KMS-11 (cell line): ENCODE data around the gene LARP4B.

Source experiments
- H2AFZ ChIP-seq: fragments of 200-600 bp; sonication (generic); 2 replicates; pipeline ENCODE4 v1.6.1; 2016; ENCODE audit warnings: antibody characterized with exemption, mixed run types, low read depth
- H3K27ac ChIP-seq: fragments of 200-600 bp; sonication (generic); 2 replicates; pipeline ENCODE4 v1.6.1; 2016; ENCODE audit warnings: mild to moderate bottlenecking, mixed run types
- H3K27me3 ChIP-seq: fragments of 200-600 bp; sonication (generic); 2 replicates; pipeline ENCODE4 v1.6.1; 2017; ENCODE audit warnings: mild to moderate bottlenecking, low read depth, mixed run types, moderate library complexity; ENCODE audit not compliant: insufficient read depth
- H3K36me3 ChIP-seq: fragments of 200-600 bp; sonication (generic); 2 replicates; pipeline ENCODE4 v1.6.1; 2017; ENCODE audit warnings: mild to moderate bottlenecking, mixed run types; ENCODE audit not compliant: insufficient read depth
- H3K4me1 ChIP-seq: fragments of 200-600 bp; sonication (generic); 2 replicates; pipeline ENCODE4 v1.6.1; 2016; ENCODE audit warnings: mild to moderate bottlenecking, low read depth, mixed run types; ENCODE audit not compliant: poor library complexity, severe bottlenecking
- H3K4me2 ChIP-seq: fragments of 200-600 bp; sonication (generic); 2 replicates; pipeline ENCODE4 v1.7.0; 2016; ENCODE audit warnings: mild to moderate bottlenecking, mixed run types
- H3K4me3 ChIP-seq: fragments of 200-600 bp; sonication (generic); IDR thresholded peaks from 2 replicates; pipeline ENCODE4 v1.6.1; 2017; ENCODE audit warnings: low read depth, low read length, mixed read lengths; ENCODE audit not compliant: insufficient read depth
- H3K79me2 ChIP-seq: fragments of 200-600 bp; sonication (generic); 2 replicates; pipeline ENCODE4 v1.6.1; 2016; ENCODE audit warnings: low read depth, mixed run types; ENCODE audit not compliant: insufficient read depth
- H3K9ac ChIP-seq: fragments of 200-600 bp; sonication (generic); 2 replicates; pipeline ENCODE4 v1.6.1; 2016; ENCODE audit warnings: mild to moderate bottlenecking, mixed run types
- H4K20me1 ChIP-seq: fragments of 200-600 bp; sonication (generic); 2 replicates; pipeline ENCODE4 v1.6.1; 2016; ENCODE audit warnings: mild to moderate bottlenecking, mixed run types; ENCODE audit not compliant: insufficient read depth
- TF ChIP-seq, protein P1 (sequence below): fragments of 200-600 bp; sonication (generic); conservative IDR thresholded peaks from 2 replicates; pipeline ENCODE4 v1.6.1; 2017; ENCODE audit warnings: low read depth, mild to moderate bottlenecking, antibody characterized with exemption, low read length, moderate library complexity, mixed read lengths

The LARP4B gene

GRCh38 chr10:803041-803741 lies 128.3 kb downstream of the LARP4B start:
- Histone ChIP-seq H3K36me3 (no peaks in the 10 kb centered on the region), H3K4me1 (no peaks in the 10 kb centered on the region), H4K20me1 (no peaks in the 10 kb centered on the region), H3K9ac (no peak overlapping the region), H3K4me2 (no peak overlapping the region), H3K79me2 (no peaks in the 10 kb centered on the region), H3K27ac (no peak overlapping the region), H2AFZ (no peak overlapping the region), H3K4me3 (no peak overlapping the region), H3K27me3 (no peaks in the 10 kb centered on the region)
- TF ChIP-seq, protein P1, sequence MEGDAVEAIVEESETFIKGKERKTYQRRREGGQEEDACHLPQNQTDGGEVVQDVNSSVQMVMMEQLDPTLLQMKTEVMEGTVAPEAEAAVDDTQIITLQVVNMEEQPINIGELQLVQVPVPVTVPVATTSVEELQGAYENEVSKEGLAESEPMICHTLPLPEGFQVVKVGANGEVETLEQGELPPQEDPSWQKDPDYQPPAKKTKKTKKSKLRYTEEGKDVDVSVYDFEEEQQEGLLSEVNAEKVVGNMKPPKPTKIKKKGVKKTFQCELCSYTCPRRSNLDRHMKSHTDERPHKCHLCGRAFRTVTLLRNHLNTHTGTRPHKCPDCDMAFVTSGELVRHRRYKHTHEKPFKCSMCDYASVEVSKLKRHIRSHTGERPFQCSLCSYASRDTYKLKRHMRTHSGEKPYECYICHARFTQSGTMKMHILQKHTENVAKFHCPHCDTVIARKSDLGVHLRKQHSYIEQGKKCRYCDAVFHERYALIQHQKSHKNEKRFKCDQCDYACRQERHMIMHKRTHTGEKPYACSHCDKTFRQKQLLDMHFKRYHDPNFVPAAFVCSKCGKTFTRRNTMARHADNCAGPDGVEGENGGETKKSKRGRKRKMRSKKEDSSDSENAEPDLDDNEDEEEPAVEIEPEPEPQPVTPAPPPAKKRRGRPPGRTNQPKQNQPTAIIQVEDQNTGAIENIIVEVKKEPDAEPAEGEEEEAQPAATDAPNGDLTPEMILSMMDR, result no peak

- H3K9ac ChIP-seq, result no peak overlapping the region
- no peaks in the 10 kb centered on the region for H3K4me1 ChIP-seq
- H3K4me2 ChIP-seq, result no peak overlapping the region
- no peak overlapping the region for H2AFZ ChIP-seq
- no peaks in the 10 kb centered on the region for H4K20me1 ChIP-seq
- H3K36me3 ChIP-seq, result no peaks in the 10 kb centered on the region
- no peak overlapping the region for H3K4me3 ChIP-seq
- no peak overlapping the region for H3K27ac ChIP-seq
- TF ChIP-seq, protein P1, result no peak
- H3K27me3 ChIP-seq, result no peaks in the 10 kb centered on the region
- no peaks in the 10 kb centered on the region for H3K79me2 ChIP-seq
Observed at GRCh38 chr10:802506-802905, 129.0 kb downstream of the LARP4B start.

GRCh38 chr10:797179-797578 lies 134.3 kb downstream of the LARP4B start:
- Histone ChIP-seq H4K20me1 (no peaks in the 10 kb centered on the region), H3K36me3 (no peaks in the 10 kb centered on the region), H3K27ac (no peak overlapping the region), H3K4me3 (no peak overlapping the region), H3K27me3 (no peaks in the 10 kb centered on the region), H3K9ac (no peak overlapping the region), H2AFZ (no peak overlapping the region), H3K79me2 (no peaks in the 10 kb centered on the region), H3K4me1 (no peaks in the 10 kb centered on the region), H3K4me2 (no peak overlapping the region)
- TF ChIP-seq, protein P1, result no peak

- Histone ChIP-seq H2AFZ (no peak overlapping the region), H4K20me1 (no peaks in the 10 kb centered on the region), H3K27ac (no peak overlapping the region), H3K4me2 (no peak overlapping the region), H3K27me3 (no peaks in the 10 kb centered on the region), H3K79me2 (no peaks in the 10 kb centered on the region), H3K4me3 (no peak overlapping the region), H3K4me1 (no peaks in the 10 kb centered on the region), H3K9ac (no peak overlapping the region), H3K36me3 (no peaks in the 10 kb centered on the region)
- TF ChIP-seq, protein P1, result no peak
Observed at GRCh38 chr10:796233-796632, 135.3 kb downstream of the LARP4B start.
